Thyroid gland (tissue), 4 donors: ENCODE results near the gene SLC2A5. TPM values are rescaled to one million over a fixed set of nuclear protein-coding genes. Genes with fewer than 3 reads are reported as not detected.

Source experiments
- DNase-seq, 2 donors: peaks; one replicate each; pipeline ENCODE4 v3.0.0-alpha.2; 2019
- H3K27ac ChIP-seq, 3 donors: fragments of 200-600 bp; sonication (generic); 1 replicate in 2 of 3; 2 replicates in 1 of 3; pipeline ENCODE4 v1.5.1; 2016 to 2019; ENCODE audit warnings: mild to moderate bottlenecking in 1 of 3, moderate library complexity in 1 of 3
- H3K27me3 ChIP-seq: fragments of 200-600 bp; sonication (generic); one replicate; pipeline ENCODE4 v1.5.1; 2019
- H3K36me3 ChIP-seq, 2 donors: fragments of 200-600 bp; sonication (generic); one replicate each; pipeline ENCODE4 v1.5.1; 2016 to 2019
- H3K4me1 ChIP-seq, 2 donors: fragments of 200-600 bp; sonication (generic); one replicate each; pipeline ENCODE4 v1.5.1; 2017 to 2019
- H3K4me3 ChIP-seq, 3 donors: fragments of 200-600 bp; sonication (generic); replicated peaks in 1 of 3; 1 replicate in 2 of 3; 2 replicates in 1 of 3; pipeline ENCODE4 v1.5.1; 2016; ENCODE audit warnings: mild to moderate bottlenecking in 1 of 3
- H3K9me3 ChIP-seq: fragments of 200-600 bp; sonication (generic); one replicate; pipeline ENCODE4 v1.5.1; 2017
- POLR2A ChIP-seq, 2 donors: fragments of 450-650 bp; IDR thresholded peaks; one replicate each; pipeline ENCODE4 v1.6.1; 2017; ENCODE audit warnings: antibody characterized with exemption in 2 of 2, mild to moderate bottlenecking in 2 of 2, moderate library complexity in 1 of 2
- WGBS, 2 donors: methylation state at CpG; one replicate each; pipeline ENCODE4 v1.1.5; 2017; 5-methylcytosine and 5-hydroxymethylcytosine counted together
- intact Hi-C: fragments of 100-400 bp; cut with DNase I; formaldehyde crosslinking; loops from one replicate; pipeline ENCODE4 v1.15.1; 2023
- total RNA-seq, 4 donors: library from RNA; depleted of rRNA; stranded (reverse); fragments of >200 nt; gene quantifications; one replicate each; pipeline ENCODE4 v1.2.3, GENCODE V29; 2016
- TF ChIP-seq, protein P1 (sequence below), 6 experiments: fragments of 200-600 bp in 3 of 6; fragments of 450-650 bp in 3 of 6; sonication (generic) in 3 of 6; IDR thresholded peaks; one replicate each; pipeline ENCODE4 v1.5.1; 2016 to 2019; ENCODE audit warnings: antibody characterized with exemption in 6 of 6, mild to moderate bottlenecking in 2 of 6, inconsistent platforms in 1 of 6, moderate library complexity in 1 of 6

The SLC2A5 gene
- total RNA-seq, 4 donors from 2014 or later = 0.73 to 1.1 (median 0.88) TPM

DNA sequence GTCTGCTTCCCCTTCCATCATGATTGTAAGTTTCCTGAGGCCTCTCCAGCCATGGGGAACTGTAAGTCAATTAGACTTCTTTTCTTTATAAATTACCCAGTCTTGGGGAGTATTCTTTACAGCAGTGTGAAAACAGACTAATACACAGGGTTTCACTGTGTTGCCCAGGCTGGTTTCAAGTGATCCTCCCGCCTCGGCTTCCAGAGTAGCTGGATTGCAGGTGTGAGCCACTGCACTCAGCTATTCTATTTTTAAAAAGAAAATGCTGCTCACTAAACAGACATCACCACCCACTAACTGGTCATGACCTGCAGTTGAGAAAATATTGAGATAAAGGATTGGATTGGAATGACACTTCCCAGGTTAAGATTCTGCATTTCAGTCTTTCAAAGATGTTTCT, 22.4 kb downstream of the SLC2A5 start:
- Histone ChIP-seq H3K27me3 (no peaks in the 10 kb centered on the region), H3K9me3 (no peaks in the 10 kb centered on the region), H3K4me1 (no peaks in the 10 kb centered on the region), H3K4me3 (no peak overlapping the region), H3K36me3 (no peaks in the 10 kb centered on the region), H3K27ac (no peak overlapping the region)
- TF ChIP-seq, protein P1, sequence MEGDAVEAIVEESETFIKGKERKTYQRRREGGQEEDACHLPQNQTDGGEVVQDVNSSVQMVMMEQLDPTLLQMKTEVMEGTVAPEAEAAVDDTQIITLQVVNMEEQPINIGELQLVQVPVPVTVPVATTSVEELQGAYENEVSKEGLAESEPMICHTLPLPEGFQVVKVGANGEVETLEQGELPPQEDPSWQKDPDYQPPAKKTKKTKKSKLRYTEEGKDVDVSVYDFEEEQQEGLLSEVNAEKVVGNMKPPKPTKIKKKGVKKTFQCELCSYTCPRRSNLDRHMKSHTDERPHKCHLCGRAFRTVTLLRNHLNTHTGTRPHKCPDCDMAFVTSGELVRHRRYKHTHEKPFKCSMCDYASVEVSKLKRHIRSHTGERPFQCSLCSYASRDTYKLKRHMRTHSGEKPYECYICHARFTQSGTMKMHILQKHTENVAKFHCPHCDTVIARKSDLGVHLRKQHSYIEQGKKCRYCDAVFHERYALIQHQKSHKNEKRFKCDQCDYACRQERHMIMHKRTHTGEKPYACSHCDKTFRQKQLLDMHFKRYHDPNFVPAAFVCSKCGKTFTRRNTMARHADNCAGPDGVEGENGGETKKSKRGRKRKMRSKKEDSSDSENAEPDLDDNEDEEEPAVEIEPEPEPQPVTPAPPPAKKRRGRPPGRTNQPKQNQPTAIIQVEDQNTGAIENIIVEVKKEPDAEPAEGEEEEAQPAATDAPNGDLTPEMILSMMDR (IDR thresholded peaks at IDR 0.05) = no peak
- TF ChIP-seq POLR2A (IDR thresholded peaks at IDR 0.05) = no peak
- WGBS, 2 donors = 91 to 93% methylated on average over 2 of the region's 2 CpGs
- no peak for DNase-seq
- intact Hi-C loops = no loop called here

DNA sequence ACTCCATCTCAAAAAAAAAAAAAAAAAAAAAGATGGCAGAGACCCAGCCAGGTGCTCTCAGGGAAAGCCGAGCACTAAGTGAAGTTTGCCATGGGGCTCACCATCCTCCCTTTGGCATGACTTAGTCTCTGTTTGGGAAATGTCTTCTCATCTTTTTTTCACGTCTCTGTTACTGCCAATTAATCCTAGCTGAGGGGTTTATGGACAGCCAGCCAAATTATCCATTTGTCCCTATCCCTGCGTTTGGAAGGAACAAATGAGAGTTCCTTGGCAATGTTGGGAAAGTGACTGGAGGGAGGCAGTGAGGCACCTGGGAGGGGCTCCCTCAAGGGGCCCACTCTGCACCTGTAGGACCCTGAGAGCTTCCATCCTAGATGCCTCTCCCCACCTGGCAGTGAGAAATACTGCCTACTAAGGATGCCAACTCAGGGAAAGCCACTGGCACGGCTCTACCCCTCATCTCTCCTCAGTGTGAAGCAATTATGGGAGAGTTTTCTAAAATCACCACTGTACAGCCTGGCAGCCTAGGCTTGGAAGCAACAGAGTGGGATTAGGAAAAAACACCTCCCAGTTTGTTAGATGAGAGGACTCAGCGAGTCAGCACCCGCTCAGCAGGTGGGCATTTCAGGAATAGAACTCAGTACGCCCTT, 23.4 kb downstream of the SLC2A5 start:
- no peak for TF ChIP-seq POLR2A (IDR thresholded peaks at IDR 0.05)
- TF ChIP-seq, protein P1 (IDR thresholded peaks at IDR 0.05) = no peak
- Histone ChIP-seq H3K4me3 (no peak overlapping the region), H3K4me1 (no peaks in the 10 kb centered on the region), H3K27me3 (no peaks in the 10 kb centered on the region), H3K9me3 (no peaks in the 10 kb centered on the region), H3K36me3 (no peaks in the 10 kb centered on the region), H3K27ac (no peak overlapping the region)
- 86 to 91% methylated on average over 7 of the region's 7 CpGs for WGBS, 2 donors
- intact Hi-C loops = no loop called here
- DNase-seq = no peak

DNA sequence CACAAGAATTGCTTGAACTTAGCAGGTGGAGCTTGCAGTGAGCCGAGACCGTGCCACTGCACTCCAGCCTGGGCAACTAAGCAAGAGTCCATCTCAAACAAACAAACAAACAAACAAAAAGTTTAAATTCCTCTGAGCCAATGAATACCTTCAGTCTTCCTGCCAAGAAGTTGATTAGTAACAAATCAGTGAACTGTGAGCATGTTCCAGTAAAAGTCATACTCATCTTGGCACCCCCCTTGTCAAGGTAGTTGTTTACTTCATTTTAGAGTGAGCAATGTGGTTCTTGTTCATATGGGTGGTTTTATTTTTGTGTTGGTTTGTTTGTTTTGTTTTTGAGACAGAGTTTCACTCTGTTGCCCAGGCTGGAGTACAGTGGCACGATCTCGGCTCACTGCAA, 25.2 kb downstream of the SLC2A5 start:
- H3K4me1 ChIP-seq = no peaks in the 10 kb centered on the region
- no peaks in the 10 kb centered on the region for H3K27me3 ChIP-seq
- H3K4me3 ChIP-seq = no peak overlapping the region
- intact Hi-C loops = no loop called here
- WGBS, 2 donors = 93 to 98% methylated on average over 4 of the region's 4 CpGs
- TF ChIP-seq POLR2A (IDR thresholded peaks at IDR 0.05) = no peak
- TF ChIP-seq, protein P1 (IDR thresholded peaks at IDR 0.05) = no peak
- H3K36me3 ChIP-seq = no peaks in the 10 kb centered on the region
- H3K9me3 ChIP-seq = no peaks in the 10 kb centered on the region
- no peak for DNase-seq
- no peak overlapping the region for H3K27ac ChIP-seq

DNA sequence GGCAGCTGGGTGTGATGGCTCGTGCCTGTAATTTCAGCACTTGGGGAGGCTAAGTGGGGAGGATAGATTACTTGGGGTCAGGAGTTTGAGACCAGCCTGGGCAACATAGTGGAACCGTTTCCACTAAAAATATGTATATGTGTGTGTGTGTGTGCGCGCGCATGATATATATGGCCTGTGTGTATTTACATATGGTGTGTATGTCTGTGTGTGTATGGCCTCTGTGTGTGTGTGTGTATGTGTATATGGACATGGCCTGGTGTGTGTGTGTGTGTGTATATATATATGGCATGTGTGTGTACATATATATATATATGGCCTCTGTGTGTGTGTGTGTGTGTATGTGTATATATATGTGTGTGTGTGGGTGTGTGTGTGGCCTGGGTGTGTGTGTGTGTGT, 27.2 kb downstream of the SLC2A5 start:
- no peak overlapping the region for H3K4me3 ChIP-seq
- intact Hi-C loops = no loop called here
- H3K36me3 ChIP-seq = no peaks in the 10 kb centered on the region
- no peaks in the 10 kb centered on the region for H3K27me3 ChIP-seq
- no peak for TF ChIP-seq POLR2A (IDR thresholded peaks at IDR 0.05)
- TF ChIP-seq, protein P1 (IDR thresholded peaks at IDR 0.05) = no peak
- no peaks in the 10 kb centered on the region for H3K4me1 ChIP-seq
- H3K27ac ChIP-seq = no peak overlapping the region
- DNase-seq = no peak
- no peaks in the 10 kb centered on the region for H3K9me3 ChIP-seq
- WGBS, 2 donors = 87 to 95% methylated on average over 5 of the region's 5 CpGs

DNA sequence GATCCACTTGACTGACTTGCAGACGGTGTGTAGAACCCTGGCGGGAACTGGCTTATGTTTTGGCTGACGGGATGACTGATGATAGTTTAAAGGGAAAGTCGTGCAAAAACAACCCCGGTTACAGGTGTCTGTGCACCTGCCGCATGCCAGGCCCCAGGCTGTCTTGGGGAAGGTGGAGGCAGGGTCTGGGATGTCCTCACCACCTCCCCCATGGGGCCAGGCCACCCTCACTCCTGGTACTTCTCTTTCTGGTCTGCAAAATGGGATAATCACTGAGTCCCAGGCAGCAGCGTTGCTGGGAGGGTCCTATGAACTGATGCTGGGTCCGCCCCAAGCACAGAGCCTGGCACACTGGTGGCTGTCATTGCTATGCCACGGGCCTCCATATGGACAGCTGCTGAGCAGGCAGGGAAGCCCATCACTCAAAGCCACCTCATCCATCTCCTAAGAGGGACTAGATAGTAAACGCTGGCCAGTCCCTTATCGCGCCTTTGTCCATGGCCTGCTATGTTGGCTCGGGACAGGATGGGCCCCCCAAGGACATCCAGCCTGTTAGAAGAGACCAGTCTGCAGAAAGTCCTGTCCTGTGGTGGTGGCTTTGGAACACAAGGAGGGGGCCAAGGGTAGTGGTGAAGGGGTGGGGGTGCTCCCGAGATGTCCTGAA, 28.2 kb downstream of the SLC2A5 start:
- no peaks in the 10 kb centered on the region for H3K36me3 ChIP-seq
- WGBS, 2 donors = 55 to 78% methylated on average over 8 to 10 of the region's 14 CpGs
- no peaks in the 10 kb centered on the region for H3K9me3 ChIP-seq
- H3K4me1 ChIP-seq = no peaks in the 10 kb centered on the region
- DNase-seq = no peak
- TF ChIP-seq, protein P1 (IDR thresholded peaks at IDR 0.05) = no peak
- no peak for TF ChIP-seq POLR2A (IDR thresholded peaks at IDR 0.05)
- H3K4me3 ChIP-seq = no peak overlapping the region
- no peaks in the 10 kb centered on the region for H3K27me3 ChIP-seq
- intact Hi-C loops = no loop called here
- H3K27ac ChIP-seq = no peak overlapping the region
